Measurements from ENCODE around the gene DHRS7.
"Not testable (repeated sequence)": the region's sequence is repeated elsewhere in the genome, so short reads cannot be mapped to it uniquely, and the experiment has no call there.

Gene DHRS7

GRCh38 chr14:60134702-60135101, 30.5 kb downstream of the DHRS7 start:
- no peak for DNase-seq (ENCODE audit: low read depth in 2 of 2)

- no peak for DNase-seq (ENCODE audit: low read depth in 2 of 2)
These were observed 31.7 kb downstream of the DHRS7 start for GRCh38 chr14:60133487-60133886.

DNA sequence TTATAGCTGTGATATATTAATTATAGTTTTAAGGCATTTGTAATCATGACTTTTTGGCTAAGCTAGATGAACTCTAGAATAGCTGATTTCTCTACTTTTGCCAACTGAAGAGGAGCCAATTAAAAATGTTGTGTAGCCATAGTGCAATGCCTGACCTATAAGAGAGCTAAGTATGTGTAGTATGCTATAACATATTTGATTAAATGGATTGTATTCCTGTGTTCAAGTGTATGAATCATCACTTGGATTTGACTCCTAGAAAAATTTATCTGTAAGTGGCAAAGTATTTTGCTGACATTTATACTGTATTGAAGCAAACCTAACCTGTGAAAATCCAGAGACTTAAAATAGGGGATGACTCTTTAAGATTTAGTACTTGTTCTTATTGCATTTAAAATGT, 39.3 kb downstream of the DHRS7 start:
- DNase-seq (ENCODE audit: low read depth in 2 of 2) = no peak

- no peak for DNase-seq (ENCODE audit: low read depth in 2 of 2)
These were observed 49.0 kb downstream of the DHRS7 start for GRCh38 chr14:60116181-60116580.

DNA sequence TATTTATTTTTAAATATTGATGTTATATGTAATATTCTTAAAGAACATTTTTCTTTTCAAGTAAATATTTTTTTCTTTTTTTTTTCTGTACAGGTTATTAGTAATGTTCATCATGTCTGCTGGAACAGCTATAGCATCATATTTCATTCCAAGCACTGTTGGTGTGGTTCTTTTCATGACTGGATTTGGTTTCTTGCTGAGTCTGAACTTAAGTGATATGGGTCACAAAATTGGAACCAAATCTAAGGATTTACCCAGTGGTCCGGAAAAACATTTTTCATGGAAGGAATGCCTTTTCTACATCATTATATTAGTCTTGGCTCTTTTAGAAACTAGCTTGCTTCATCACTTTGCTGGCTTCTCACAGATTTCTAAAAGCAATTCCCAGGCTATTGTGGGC, 50.3 kb downstream of the DHRS7 start:
- DNase-seq (ENCODE audit: low read depth in 2 of 2) = no peak

- DNase-seq (ENCODE audit: low read depth in 2 of 2) = no peak
These were observed 53.5 kb downstream of the DHRS7 start for GRCh38 chr14:60111732-60112131.

DNA sequence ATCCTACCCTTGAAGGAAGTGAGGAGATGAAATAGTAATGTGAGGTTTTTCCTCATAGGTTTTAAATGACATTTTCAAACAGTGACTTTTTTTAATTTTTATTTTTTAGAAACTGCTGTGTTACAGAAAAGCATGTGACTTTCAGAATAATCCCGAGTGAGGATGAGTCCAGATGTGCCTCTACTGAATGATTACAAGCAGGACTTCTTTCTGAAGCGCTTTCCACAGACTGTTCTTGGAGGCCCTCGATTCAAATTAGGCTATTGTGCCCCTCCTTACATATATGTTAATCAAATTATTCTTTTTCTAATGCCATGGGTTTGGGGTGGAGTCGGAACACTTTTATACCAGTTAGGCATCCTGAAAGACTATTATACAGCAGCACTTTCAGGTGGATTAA, 57.7 kb downstream of the DHRS7 start:
- DNase-seq (ENCODE audit: low read depth in 2 of 2) = no peak

- no peak for DNase-seq (ENCODE audit: low read depth in 2 of 2)
These were observed 58.9 kb downstream of the DHRS7 start for GRCh38 chr14:60106339-60106738.

GRCh38 chr14:60102389-60102788, 62.8 kb downstream of the DHRS7 start:
- DNase-seq (ENCODE audit: low read depth in 2 of 2) = no peak

DNA sequence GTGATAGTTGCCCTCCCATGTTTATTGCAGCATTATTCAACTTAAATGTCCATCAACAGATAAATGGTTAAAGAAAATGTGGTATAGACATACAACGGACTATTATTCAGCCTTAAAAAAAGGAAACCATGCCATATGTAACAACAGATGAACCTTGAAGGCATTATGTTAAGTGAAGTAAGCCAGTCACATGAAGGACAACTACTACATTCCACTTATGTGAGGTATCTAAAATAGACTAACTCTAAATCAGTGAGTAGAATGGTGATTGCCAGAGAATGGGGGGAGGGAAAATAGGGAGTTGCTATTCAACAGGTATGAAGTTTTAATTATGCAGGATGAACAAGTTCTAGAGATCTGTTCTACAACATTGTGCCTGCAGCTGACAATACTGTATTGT, 63.4 kb downstream of the DHRS7 start:
- DNase-seq (ENCODE audit: low read depth in 2 of 2) = no peak

DNA sequence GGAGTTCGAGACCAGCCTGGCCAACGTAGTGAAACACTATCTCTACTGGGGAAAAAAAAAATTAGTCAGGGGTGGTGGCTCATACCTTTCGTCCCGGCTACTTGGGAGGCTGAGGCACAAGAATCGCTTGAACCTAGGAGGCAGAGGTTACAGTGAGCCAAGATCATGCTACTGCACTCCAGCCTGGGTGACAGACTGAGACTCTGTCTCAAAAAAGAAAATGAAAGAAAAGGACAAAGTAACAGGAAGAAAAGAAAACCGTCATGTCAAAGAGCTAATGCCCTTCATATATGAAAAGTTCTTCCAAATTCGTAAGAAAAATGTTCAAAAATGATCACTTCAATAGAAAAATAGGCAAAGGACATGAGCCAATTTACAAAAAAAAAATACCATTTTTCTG, 65.3 kb downstream of the DHRS7 start:
- not testable (repeated sequence) for DNase-seq (ENCODE audit: low read depth in 2 of 2)

DNA sequence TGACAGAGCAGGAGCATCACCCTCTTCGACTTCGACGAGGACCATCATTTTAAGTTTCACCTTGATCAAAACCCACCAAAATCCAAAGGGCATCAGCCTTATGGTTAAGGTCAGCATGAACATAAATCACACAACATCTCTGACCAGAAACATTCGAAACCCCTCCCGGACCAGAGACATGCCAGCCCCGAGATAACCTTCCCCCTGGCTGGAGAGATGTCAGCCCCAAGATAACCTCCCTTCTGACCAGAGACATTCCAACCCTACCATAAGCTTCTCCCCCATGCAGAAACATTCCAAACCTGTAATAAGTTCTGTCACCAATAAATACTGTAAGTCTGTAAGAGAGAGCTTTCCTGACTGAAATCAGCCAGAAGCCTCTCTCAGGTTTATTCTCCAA, 67.2 kb downstream of the DHRS7 start:
- DNase-seq (ENCODE audit: low read depth in 2 of 2) = no peak

DNA sequence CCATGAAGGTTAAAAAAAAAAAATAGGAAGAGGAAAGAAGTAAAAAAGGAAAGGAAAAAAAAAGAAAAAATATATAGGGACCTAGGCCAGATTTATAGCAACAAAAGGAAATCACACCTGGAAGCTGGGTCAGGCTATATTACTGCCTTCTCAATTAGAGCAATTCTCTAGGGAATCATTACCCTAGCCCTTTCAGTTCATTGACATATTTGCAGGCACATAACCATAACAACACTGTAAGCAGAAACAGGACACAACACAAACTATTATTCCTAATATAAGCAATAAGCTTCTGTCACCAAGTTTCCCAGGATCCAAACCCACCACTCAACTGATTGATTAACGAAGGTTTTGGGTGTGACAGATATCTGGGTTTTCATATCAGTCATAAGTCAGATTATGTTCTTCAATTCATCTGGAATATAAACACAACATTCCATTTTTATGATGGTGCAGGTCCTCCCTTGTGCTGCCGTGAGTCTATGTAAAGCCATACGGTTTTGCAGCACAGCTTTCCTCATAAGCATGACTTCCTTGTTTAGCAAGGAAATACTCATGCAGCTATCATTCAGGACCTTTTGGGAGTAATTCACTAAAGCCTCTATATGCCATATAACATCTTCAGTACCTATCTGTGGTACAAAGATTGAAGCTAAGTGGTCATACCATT, 69.3 kb downstream of the DHRS7 start:
- no peak for DNase-seq (ENCODE audit: low read depth in 2 of 2)

- no peak for DNase-seq (ENCODE audit: low read depth in 2 of 2)
These were observed 70.0 kb downstream of the DHRS7 start for GRCh38 chr14:60095231-60095630.

DNA sequence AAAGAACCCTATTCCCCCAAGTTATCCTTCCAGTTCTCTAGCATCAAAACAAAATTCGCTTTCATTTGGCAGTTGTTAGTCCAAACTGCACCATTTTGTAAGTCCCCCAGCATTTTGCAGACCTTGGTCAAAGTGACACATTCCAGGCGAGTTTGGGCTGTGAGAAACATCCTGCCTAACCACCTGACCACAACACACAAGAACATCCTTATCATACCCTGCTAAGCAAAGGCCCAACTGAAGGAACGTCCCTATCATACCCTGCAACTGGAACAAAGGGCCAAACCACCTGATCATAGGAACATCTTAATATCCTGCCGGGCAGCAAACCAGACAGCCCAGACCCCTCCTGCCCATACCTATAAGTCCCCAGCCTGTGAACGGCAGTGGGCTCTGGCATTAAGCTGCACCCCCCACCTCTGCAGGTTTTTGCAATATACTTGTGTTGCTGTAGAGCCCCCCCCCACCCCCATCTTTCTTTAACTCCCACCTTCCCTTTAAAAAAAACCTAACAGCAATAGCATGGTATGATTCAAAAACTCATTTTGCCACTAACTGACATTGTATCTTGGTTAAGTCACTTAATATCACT, 70.8 kb downstream of the DHRS7 start:
- DNase-seq (ENCODE audit: low read depth in 2 of 2) = no peak

All from stimulated activated CD4-positive, alpha-beta T cell treated with anti-CD3 and anti-CD28 coated beads, Interleukin-1b, Interleukin-23, amount 100 ng/mL, for 1 hour (primary cell).